GM19043 (cell line): ENCODE measurements around the gene ARHGAP6.

Experiments
- ATAC-seq: cut with Tn5 transposase; IDR thresholded peaks from one replicate; pipeline ENCODE4 v1.9.1; 2021; ENCODE audit warnings: low read depth; ENCODE audit not compliant: unreplicated experiment

ARHGAP6 gene

GRCh38 chrX:11407331-11408108 is 258.2 kb downstream of the ARHGAP6 start:
- no peak for ATAC-seq

GRCh38 chrX:11406109-11406765 is 259.5 kb downstream of the ARHGAP6 start:
- no peak for ATAC-seq

- no peak for ATAC-seq
Observed at GRCh38 chrX:11403631-11404030, 262.1 kb downstream of the ARHGAP6 start.

- no peak for ATAC-seq
Observed at GRCh38 chrX:11401966-11402365, 263.8 kb downstream of the ARHGAP6 start.

- ATAC-seq = no peak
Observed at GRCh38 chrX:11399489-11400094, 266.1 kb downstream of the ARHGAP6 start.

GRCh38 chrX:11398785-11399184 is 266.9 kb downstream of the ARHGAP6 start:
- no peak for ATAC-seq

- ATAC-seq = no peak
Observed at GRCh38 chrX:11398139-11398538, 267.6 kb downstream of the ARHGAP6 start.

GRCh38 chrX:11397680-11398079 is 268.0 kb downstream of the ARHGAP6 start:
- no peak for ATAC-seq

- no peak for ATAC-seq
Observed at GRCh38 chrX:11395859-11396258, 269.9 kb downstream of the ARHGAP6 start.

- ATAC-seq = no peak
Observed at GRCh38 chrX:11393949-11394654, 271.6 kb downstream of the ARHGAP6 start.

GRCh38 chrX:11386812-11387211 is 278.9 kb downstream of the ARHGAP6 start:
- ATAC-seq = no peak

- ATAC-seq = no peak
Observed at GRCh38 chrX:11386001-11386523, 279.7 kb downstream of the ARHGAP6 start.

- ATAC-seq = no peak
Observed at GRCh38 chrX:11382930-11383329, 282.8 kb downstream of the ARHGAP6 start.

- ATAC-seq = peak; percentile 92
Observed at GRCh38 chrX:11381464-11381863, 284.3 kb downstream of the ARHGAP6 start.

- no peak for ATAC-seq
Observed at GRCh38 chrX:11380187-11380844, 285.4 kb downstream of the ARHGAP6 start.

GRCh38 chrX:11376163-11376562 is 289.6 kb downstream of the ARHGAP6 start:
- ATAC-seq = no peak

- no peak for ATAC-seq
Observed at GRCh38 chrX:11375614-11376119, 290.1 kb downstream of the ARHGAP6 start.

GRCh38 chrX:11374570-11374969 is 291.1 kb downstream of the ARHGAP6 start:
- no peak for ATAC-seq

GRCh38 chrX:11371106-11371505 is 294.6 kb downstream of the ARHGAP6 start:
- no peak for ATAC-seq
